Stimulated activated naive CD8-positive, alpha-beta T cell treated with anti-CD3 and anti-CD28 coated beads, Interleukin-15, amount 100 ng/mL, for 72 hours (primary cell): Measurements from ENCODE around the gene FRMPD3.

ENCODE experiments used
- ATAC-seq: fragments of 150-1000 bp; cut with Tn5 transposase; 2 replicates; pipeline ENCODE4 v1.10.0; 2021; ENCODE audit warnings: mild to moderate bottlenecking, moderate library complexity
- DNase-seq, 2 donors: peaks; one replicate each; pipeline ENCODE4 v3.0.0; 2021 to 2022
- H3K27ac Mint-ChIP-seq, 2 donors: one replicate each; pipeline ENCODE4 v1.8.0; 2022; ENCODE audit warnings: mild to moderate bottlenecking in 2 of 2, mixed read lengths in 2 of 2, moderate library complexity in 2 of 2
- H3K27me3 Mint-ChIP-seq: one replicate; pipeline ENCODE4 v1.8.0; 2022; ENCODE audit warnings: mixed read lengths
- H3K4me1 Mint-ChIP-seq: one replicate; pipeline ENCODE4 v1.8.0; 2022; ENCODE audit warnings: mild to moderate bottlenecking, mixed read lengths
- H3K4me3 Mint-ChIP-seq, 2 donors: one replicate each; pipeline ENCODE4 v1.8.0; 2022; ENCODE audit warnings: mild to moderate bottlenecking in 2 of 2, mixed read lengths in 2 of 2, moderate library complexity in 1 of 2
- H3K9me3 Mint-ChIP-seq, 2 donors: one replicate each; pipeline ENCODE4 v1.8.0; 2022; ENCODE audit warnings: mixed read lengths in 2 of 2

Gene FRMPD3

GRCh38 chrX:107448998-107449835 lies at the start of gene FRMPD3:
Gene FRMPD3, plus strand, starts transcription at chrX:107449652. Its CDS starts 76,937 bp downstream, at chrX:107526589.
- H3K4me3 Mint-ChIP-seq = peak within 1 kb of the TSS; percentile 67 to 74
- ATAC-seq (no peak), DNase-seq (no peak)
- no peaks in the 10 kb centered on the region for H3K9me3 Mint-ChIP-seq
- peaks cover 29% of the 10 kb centered on the region for H3K4me1 Mint-ChIP-seq
- H3K27me3 Mint-ChIP-seq = peaks cover 45% of the 10 kb centered on the region
- H3K27ac Mint-ChIP-seq = no peak within 1 kb of the TSS

- peaks cover 0 to 5% of the 10 kb centered on the region in 2 donors for H3K9me3 Mint-ChIP-seq
- no peak overlapping the region for H3K4me3 Mint-ChIP-seq
- no peak overlapping the region for H3K27ac Mint-ChIP-seq
- no peak for DNase-seq
- ATAC-seq = no peak
- no peaks in the 10 kb centered on the region for H3K4me1 Mint-ChIP-seq
- peaks cover 8% of the 10 kb centered on the region for H3K27me3 Mint-ChIP-seq
Observed at GRCh38 chrX:107420571-107420970, 28.9 kb upstream of the FRMPD3 start.

DNA sequence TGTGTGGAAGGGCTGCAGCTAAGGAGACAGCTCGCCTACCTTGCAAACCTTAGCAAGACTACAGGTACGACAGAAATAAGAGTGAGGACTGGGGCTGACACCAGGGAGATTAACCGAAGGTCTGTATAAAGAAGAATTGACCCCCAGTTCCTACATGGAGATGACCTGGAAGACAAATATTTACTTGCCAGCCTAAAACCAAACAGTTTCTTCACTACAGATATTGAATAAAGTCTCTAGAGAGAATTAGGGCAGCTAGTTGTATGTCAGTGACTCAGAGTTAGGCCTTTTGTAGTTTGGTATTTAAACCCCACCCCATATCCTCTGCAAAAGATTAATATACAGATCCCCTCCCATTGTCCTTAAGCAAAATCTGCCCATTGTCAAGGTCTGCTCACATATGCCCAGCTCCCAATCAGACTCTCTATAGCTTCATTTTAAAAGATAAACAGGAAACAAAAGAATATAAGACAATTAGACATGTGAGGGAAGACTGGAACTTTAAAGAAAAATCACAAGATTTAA lies 28.1 kb upstream of the FRMPD3 start:
- H3K4me3 Mint-ChIP-seq = no peak overlapping the region
- peaks cover 8% of the 10 kb centered on the region for H3K27me3 Mint-ChIP-seq
- H3K27ac Mint-ChIP-seq = no peak overlapping the region
- ATAC-seq = no peak
- no peaks in the 10 kb centered on the region for H3K4me1 Mint-ChIP-seq
- no peak for DNase-seq
- peaks cover 0 to 5% of the 10 kb centered on the region in 2 donors for H3K9me3 Mint-ChIP-seq

DNA sequence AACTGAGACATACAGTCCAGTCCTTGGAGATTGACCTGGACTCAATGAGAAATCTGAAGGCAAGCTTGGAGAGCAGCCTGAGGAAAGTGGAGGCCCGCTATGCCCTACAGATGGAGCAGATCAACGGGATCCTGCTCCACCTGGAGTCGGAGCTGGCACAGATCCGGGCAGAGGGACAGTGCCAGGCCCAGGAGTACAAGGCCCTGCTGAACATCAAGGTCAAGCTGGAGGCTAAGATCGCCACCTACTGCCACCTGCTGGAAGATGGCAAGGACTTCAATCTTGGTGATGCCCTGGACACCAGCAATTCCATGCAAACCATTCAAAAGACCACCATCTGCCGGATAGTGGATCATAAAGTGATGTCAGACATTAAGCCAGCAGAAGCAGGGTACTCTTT lies 20.4 kb upstream of the FRMPD3 start:
- no peak overlapping the region for H3K4me3 Mint-ChIP-seq
- peak; percentile 10 to 21 for DNase-seq
- peaks cover 7% of the 10 kb centered on the region for H3K27me3 Mint-ChIP-seq
- peaks cover 0 to 5% of the 10 kb centered on the region in 2 donors for H3K9me3 Mint-ChIP-seq
- H3K27ac Mint-ChIP-seq = no peak overlapping the region
- no peaks in the 10 kb centered on the region for H3K4me1 Mint-ChIP-seq
- no peak for ATAC-seq

DNA sequence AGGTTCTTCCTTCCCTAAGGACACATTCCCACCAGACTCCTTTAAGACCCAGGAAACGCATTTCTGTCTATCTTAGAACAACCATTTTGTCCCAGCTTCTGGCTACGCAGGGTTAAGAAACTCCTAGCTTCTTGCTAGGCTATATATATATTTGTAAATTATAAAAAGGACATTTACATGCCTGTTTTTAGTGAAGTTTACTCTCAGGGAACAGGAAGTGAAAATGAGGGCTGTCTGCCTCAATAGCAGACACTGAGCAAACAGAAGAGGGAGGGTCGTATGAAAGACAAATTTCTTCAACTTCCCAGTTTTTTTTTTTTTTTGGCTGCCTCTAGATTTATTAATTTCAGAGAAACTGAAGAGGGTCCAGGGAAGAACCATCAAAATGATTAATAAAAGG lies 9.3 kb upstream of the FRMPD3 start:
- Mint-ChIP-seq H3K4me1 (no peaks in the 10 kb centered on the region), H3K27ac (no peak overlapping the region), H3K27me3 (peaks cover 24% of the 10 kb centered on the region), H3K9me3 (no peaks in the 10 kb centered on the region), H3K4me3 (no peak overlapping the region)
- no peak for ATAC-seq
- DNase-seq = no peak

GRCh38 chrX:107440692-107441091 lies 8.8 kb upstream of the FRMPD3 start:
- no peaks in the 10 kb centered on the region for H3K9me3 Mint-ChIP-seq
- H3K27ac Mint-ChIP-seq = no peak overlapping the region
- ATAC-seq (no peak), DNase-seq (no peak)
- no peak overlapping the region for H3K4me3 Mint-ChIP-seq
- no peaks in the 10 kb centered on the region for H3K4me1 Mint-ChIP-seq
- H3K27me3 Mint-ChIP-seq = peaks cover 29% of the 10 kb centered on the region

- Mint-ChIP-seq H3K4me1 (no peaks in the 10 kb centered on the region), H3K27ac (no peak overlapping the region), H3K9me3 (no peaks in the 10 kb centered on the region), H3K4me3 (no peak overlapping the region), H3K27me3 (peaks cover 41% of the 10 kb centered on the region)
- no peak for DNase-seq
- no peak for ATAC-seq
Observed at GRCh38 chrX:107442914-107443527, 6.4 kb upstream of the FRMPD3 start.

DNA sequence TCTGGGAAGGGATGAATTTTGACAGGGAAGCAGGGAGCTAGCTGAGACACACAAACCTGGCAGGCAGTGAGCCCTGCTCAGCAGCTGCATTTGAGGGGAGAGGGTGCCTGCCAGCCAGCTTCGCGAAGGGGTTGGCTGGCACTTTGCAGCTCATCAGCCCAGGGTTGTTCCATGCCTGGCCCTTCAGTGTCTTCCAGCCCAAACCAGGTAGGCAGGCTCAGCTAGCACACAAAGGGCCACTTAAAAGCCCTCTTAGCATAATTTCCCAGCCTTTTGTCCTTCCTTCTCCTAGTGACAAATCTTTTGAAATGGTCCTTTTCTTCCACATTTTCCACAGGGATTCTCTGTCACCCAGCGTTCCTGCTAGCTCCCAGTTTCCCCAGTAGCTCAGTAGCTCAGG lies 4.3 kb upstream of the FRMPD3 start:
- DNase-seq = no peak
- Mint-ChIP-seq H3K4me1 (peaks cover 7% of the 10 kb centered on the region), H3K27ac (no peak overlapping the region), H3K9me3 (no peaks in the 10 kb centered on the region), H3K4me3 (no peak overlapping the region), H3K27me3 (peaks cover 47% of the 10 kb centered on the region)
- ATAC-seq = no peak

- no peak overlapping the region for H3K27ac Mint-ChIP-seq
- no peak overlapping the region for H3K4me3 Mint-ChIP-seq
- H3K27me3 Mint-ChIP-seq = peaks cover 47% of the 10 kb centered on the region
- peaks cover 11% of the 10 kb centered on the region for H3K4me1 Mint-ChIP-seq
- H3K9me3 Mint-ChIP-seq = no peaks in the 10 kb centered on the region
- DNase-seq = no peak
- no peak for ATAC-seq
Observed at GRCh38 chrX:107445631-107446030, 3.8 kb upstream of the FRMPD3 start.

GRCh38 chrX:107447642-107448041 lies 1.8 kb upstream of the FRMPD3 start:
- Mint-ChIP-seq H3K27me3 (peaks cover 47% of the 10 kb centered on the region), H3K4me3 (no peak overlapping the region), H3K4me1 (peaks cover 29% of the 10 kb centered on the region), H3K27ac (no peak overlapping the region), H3K9me3 (no peaks in the 10 kb centered on the region)
- DNase-seq = no peak
- ATAC-seq = no peak

DNA sequence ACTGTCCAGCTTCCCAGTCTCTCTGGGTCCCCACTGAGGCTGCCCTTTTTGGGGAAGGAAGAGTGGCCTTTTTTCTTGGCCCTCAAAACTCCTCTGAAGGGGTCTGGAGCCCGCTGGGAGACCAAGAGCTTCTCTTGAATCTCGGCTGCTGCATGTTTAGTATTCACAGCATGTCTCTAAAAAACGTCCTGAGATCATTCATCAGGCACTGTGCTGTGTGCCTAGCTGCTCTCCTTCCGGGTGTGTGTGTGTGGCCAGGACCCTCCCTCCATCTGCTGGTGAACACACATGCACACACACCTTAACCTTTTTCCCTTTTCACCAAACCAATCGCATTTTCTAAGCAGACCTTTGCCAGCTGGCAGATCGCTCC lies 841 bp upstream of the FRMPD3 start:
- ATAC-seq (no peak), DNase-seq (no peak)
- Mint-ChIP-seq H3K9me3 (no peaks in the 10 kb centered on the region), H3K27me3 (peaks cover 47% of the 10 kb centered on the region), H3K27ac (no peak overlapping the region), H3K4me3 (peak overlapping the region; percentile 67 to 74), H3K4me1 (peaks cover 29% of the 10 kb centered on the region)

GRCh38 chrX:107450823-107451509 lies 1.5 kb downstream of the FRMPD3 start:
- Mint-ChIP-seq H3K27ac (no peak overlapping the region), H3K4me1 (peaks cover 29% of the 10 kb centered on the region), H3K4me3 (peak overlapping the region; percentile 59 to 71), H3K27me3 (peaks cover 29% of the 10 kb centered on the region), H3K9me3 (no peaks in the 10 kb centered on the region)
- ATAC-seq = peak; percentile 29
- no peak for DNase-seq

DNA sequence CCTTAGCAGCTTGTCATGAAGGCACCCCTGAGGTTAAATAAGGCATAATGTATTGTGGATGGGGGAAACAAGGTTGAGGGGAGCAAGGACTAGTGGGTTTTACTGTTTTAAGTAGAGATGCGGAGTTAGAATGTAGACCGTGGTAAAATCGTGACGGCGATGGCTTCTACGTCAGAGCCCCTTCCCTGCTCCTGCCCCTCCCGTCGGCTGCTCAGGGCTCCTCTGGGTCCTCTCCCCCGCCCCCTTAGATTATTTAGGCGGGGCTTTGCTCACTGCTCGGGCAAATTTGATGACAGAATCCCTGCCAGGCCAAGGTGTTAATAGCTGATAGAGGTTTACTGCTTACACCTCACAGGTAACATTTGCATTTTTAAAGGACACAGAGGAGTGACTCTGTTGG lies 2.3 kb downstream of the FRMPD3 start:
- DNase-seq (no peak), ATAC-seq (no peak)
- Mint-ChIP-seq H3K27ac (no peak overlapping the region), H3K4me3 (peak overlapping the region; percentile 35 to 71), H3K4me1 (peaks cover 29% of the 10 kb centered on the region), H3K27me3 (peaks cover 25% of the 10 kb centered on the region), H3K9me3 (no peaks in the 10 kb centered on the region)

GRCh38 chrX:107452581-107452980 lies 3.1 kb downstream of the FRMPD3 start:
- H3K27me3 Mint-ChIP-seq = peaks cover 18% of the 10 kb centered on the region
- ATAC-seq (no peak), DNase-seq (no peak)
- H3K4me3 Mint-ChIP-seq = no peak overlapping the region
- peaks cover 29% of the 10 kb centered on the region for H3K4me1 Mint-ChIP-seq
- no peak overlapping the region for H3K27ac Mint-ChIP-seq
- no peaks in the 10 kb centered on the region for H3K9me3 Mint-ChIP-seq

DNA sequence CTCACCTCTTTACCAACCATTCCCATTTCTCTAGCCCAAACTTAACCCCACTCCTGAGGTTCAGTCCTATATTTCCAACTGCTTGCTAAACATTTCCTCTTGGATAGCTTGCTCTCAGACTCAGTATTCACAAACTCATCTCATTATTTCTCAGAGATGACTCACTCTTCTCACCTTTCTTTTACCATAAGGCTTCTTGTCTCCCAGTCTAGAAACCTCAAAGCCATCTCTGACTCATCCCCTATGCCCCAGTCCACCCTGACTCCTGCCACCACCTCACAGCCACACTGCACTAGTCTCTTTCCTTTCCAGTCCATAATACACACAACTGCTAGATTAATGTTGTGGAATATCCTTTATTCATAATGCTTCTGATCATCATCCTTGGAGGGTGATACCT lies 4.8 kb downstream of the FRMPD3 start:
- Mint-ChIP-seq H3K27ac (no peak overlapping the region), H3K4me3 (no peak overlapping the region), H3K27me3 (peaks cover 15% of the 10 kb centered on the region), H3K4me1 (peaks cover 22% of the 10 kb centered on the region), H3K9me3 (no peaks in the 10 kb centered on the region)
- DNase-seq (peak; percentile 34 to 58), ATAC-seq (peak; percentile 96)

- DNase-seq (no peak), ATAC-seq (no peak)
- peaks cover under 1% of the 10 kb centered on the region for H3K4me1 Mint-ChIP-seq
- H3K27me3 Mint-ChIP-seq = peaks cover 23% of the 10 kb centered on the region
- H3K9me3 Mint-ChIP-seq = no peaks in the 10 kb centered on the region
- H3K4me3 Mint-ChIP-seq = no peak overlapping the region
- H3K27ac Mint-ChIP-seq = no peak overlapping the region
Observed at GRCh38 chrX:107457289-107457688, 7.8 kb downstream of the FRMPD3 start.
